Activated T-helper 9 cell treated with anti-CD3 and anti-CD28 coated beads, Interleukin-2, amount 50 U/mL, for 16 hours (primary cell): ENCODE measurements around the gene ACADSB.
A peak's percentile ranks its signal among the peaks of the same experiment; 100 is the strongest.

Experiments used
- DNase-seq: peaks from one replicate; pipeline ENCODE4 v3.0.0-alpha.2; 2020; ENCODE audit warnings: low read depth

ACADSB gene

DNA sequence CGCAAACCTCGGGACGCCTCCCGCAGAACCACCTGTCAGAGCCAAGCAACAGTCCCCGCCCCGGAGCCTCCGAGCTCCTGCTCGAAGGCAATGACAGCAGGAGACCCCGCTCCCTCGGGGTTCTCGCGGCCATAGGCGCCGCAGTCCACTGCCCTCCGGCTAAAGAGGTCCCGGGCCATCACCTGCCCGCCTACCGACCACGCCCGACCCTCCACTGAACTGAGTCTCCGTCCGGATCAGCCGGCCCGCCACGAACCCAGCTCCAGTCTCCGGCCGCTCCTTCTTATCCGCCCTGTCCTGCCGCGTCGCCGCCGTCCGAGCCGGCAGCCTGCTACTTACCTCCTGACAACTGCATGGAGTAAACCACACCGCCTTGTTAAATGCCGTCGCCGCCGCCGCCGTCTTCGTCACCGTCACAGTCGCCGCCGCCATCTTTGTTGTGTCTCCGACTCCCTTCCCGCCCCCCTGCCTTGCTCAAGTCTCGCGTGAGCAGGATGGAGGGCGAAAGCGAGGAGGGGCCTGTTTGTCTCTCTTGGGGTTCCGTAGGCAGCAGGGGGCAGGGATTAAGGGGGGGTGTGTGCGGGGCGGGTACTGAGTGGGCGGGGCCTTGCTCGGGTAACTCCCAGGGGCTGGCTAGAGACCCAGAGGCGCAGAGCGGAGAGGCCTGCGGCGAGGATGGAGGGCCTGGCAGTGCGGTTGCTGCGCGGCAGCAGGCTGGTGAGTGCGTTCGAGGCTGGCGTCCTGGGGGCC, at the start of gene ACADSB, which contains the start of gene IKZF5:
Gene ACADSB (plus strand): TSS at position 652 of the 750 bp plus-strand sequence. CDS start 24 bp downstream, at position 676.
Gene IKZF5 (minus strand): TSS at position 441 of the 750 bp plus-strand sequence. CDS start 10,170 bp downstream, outside the sequence.
- peak; percentile 94 for DNase-seq

DNA sequence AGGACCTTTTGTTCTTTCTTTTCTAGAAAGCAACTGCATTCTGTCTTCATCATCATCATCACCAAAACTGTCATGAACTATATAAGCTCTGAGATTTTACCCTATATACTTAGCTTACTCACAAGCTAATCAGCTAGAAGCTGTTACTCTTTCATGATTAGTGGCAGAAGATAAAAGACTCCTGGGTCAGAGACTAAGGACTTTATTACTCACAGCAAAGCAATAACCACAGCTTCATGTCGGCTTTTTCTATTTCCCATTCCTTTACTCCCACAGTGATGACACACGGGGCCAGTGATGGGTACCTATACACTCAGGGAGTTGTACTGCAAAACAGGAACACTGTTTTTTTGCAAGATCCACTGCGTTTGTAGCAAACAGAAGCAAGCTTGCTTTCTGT, 46.4 kb upstream of the ACADSB start:
- DNase-seq: no peak

DNA sequence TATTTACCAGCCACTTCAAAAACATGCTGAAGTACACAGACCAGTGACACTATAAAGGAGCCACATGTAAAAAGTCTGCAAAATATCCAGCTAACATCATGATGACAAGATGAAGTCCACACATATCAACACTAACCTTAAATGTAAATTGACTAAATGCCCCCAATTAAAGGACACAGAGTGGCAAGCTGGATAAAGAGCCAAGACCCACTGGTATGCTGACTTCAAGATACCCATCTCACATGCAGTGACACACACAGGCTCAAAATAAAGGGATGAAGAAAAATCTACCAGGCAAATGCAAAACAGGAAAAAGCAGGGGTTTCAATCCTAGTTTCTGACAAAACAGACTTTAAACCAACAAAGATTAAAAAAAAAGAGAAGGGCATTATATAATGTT, 41.9 kb upstream of the ACADSB start:
- no peak for DNase-seq

DNA sequence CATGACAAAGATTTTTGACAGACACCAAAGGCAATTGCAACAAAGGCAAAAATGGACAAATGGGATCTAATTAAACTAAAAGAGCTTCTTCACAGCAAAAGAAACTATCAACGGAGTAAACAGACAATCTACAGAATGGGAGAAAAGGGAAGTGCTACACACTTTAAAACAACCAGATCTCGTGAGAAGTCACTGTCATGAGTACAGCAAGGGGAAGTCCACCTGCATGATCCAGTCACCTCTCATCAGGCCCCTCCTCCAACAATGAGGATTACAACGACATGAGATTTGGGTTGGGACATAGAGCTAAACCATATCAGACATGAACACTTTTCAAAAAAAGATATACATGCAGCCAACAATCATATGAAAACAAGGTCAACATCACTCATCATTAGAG, 40.1 kb upstream of the ACADSB start:
- no peak for DNase-seq

DNA sequence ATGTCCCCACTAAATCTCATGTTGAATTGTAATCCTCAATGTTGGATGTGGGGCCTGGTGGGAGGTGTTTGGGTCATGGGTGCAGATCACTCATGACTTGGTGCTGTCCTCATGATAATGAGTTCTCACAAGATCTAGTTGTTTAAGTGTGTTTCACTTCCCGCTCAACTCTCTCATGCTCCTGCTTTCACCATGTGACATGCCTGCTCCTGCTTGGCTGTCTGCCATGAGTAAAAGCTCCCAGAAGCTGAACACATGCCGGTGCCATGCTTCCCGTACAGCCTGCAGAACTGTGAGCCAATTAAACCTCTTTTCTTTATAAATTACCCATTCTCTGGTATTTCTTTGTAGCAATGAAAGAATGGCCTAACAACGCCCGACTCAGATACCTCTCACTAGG, 34.8 kb upstream of the ACADSB start:
- DNase-seq: no peak

DNA sequence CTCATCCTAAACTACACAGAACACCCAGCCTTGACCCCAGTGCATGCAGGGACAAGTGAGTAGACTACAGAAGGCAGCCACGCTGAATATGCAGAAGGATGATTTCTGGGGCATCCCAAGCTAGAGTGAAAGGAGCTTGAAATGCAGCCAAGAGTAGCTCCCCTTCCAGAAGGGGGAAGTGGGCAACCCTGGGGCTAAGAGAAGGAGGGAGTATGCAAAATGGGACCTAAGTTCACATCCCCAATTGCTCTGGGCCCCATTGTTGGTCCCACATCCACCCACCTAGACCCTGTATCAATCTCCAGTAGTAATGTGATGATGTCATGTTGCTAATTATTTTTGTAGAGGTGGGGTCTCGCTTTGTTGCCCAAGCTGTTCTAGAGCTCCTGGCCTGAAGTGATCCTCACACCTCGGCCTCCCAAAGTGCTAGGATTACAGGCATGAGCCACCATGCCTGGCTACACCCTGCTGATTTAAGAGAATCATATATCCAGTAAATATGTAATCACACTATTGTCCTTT, 34.2 kb upstream of the ACADSB start:
- DNase-seq: no peak

DNA sequence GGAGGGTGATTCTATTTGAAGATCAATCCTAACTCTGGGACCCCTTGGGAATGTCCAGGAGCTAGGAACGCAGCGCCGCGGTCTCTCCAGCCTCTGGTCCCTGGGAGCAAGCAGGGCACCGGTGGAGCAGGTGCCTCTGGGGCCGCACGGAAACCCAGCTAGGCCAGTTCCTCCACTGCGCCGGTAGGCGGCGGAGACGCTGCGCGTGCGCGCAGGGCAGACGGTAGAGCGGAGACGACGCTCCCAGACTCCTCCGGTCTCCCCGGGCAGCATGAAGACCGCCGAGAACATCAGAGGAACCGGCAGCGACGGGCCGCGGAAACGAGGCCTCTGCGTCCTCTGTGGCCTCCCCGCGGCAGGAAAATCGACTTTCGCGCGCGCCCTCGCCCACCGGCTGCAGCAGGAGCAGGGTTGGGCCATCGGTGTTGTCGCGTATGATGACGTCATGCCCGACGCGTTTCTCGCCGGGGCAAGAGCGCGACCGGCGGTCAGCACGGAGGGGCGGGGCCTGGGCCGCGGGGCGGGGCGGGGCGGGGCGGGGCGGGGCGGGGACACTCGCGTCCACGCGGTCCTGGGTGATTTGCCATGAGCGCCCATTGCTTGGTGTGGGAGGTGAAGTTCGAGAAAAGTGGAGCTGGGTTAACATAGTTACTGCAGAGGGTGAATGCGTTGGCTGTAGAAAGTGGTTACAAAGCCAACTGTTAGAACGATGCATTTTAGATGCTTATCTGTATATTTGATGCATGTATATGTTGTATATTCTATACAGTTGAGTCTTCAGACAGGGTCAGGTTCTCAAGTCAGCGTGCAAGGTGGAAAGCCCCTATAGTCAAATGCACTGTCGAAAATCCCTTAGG, 28.4 kb upstream of the ACADSB start, which contains the start of gene PSTK:
Gene PSTK (plus strand): TSS at position 193 of the 857 bp plus-strand sequence. CDS start 79 bp downstream, at position 272.
- peak; percentile 84 for DNase-seq

DNA sequence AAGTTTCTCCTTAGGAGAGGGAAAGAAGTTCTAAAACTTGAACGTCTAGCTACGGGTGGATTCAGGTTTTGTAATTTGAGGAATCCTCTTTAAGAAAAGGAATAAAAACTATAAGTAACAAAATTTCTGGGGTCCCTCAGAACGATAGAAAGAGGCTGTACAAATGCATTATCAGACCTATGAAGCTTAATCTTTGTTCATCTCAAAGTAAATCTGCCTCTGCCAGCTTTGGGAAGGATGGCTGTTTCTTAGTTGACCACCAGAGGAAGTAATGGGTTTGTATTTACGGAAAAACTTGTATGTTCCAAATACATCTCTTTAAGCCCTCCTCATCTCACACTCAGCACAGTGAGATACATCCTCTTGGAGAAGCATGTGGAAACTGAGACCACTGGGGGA, 27.7 kb upstream of the ACADSB start:
- no peak for DNase-seq

DNA sequence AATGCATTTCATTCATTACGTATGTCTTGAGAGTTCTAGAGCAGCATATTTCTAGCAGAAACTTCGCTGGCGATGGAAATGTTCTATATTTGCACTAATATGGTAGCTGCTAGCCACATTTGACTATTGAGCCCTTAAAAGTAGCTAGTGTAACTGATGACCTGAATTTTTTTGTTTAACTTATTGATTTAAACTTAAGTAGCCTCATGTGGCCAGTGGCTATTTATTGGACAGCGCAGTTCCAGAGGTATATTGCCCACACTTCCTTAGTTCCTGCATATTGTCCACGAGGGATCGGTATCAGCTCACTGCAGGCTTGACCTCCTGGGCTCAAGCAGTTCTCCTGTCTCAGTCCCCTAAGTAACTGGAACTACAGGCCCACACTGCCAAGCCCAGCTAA, 24.9 kb upstream of the ACADSB start:
- no peak for DNase-seq

DNA sequence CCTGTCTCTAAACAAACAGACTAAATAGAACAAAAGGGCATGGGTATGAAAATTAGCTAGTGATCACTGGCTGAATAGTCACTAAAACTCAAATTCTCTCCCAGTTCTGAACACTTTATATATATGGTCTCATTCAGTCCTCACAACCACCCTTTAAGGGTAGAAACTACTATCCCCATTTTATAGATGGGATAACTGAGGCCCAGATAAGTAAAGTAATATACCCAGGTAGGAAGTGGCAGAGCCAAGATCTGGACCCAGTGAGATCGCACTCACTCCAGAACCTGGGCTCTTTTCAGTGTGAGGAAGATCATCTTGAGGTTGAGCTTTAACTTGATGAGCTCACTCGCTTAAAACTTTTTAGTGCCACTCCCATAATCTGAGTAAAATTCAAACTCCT, 24.1 kb upstream of the ACADSB start:
- DNase-seq: no peak

DNA sequence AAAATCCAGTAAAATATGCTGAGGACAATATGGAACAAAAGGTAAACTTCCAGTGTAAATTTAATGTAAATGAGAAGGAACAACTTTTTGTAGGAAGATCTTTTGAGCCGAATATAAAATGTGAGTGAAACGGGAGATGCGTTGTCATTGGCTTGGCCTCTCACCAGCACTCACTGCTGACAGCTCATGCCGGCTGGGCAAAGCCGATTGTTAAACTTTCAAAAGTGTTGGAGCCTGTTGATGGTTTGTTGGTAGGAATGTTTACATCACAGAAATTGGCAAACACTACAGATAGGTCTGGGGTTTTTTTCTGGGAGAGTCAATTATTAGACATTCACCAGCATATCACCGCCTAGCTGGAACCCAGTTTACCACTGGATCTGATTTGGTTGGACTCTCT, 22.5 kb upstream of the ACADSB start:
- no peak for DNase-seq

DNA sequence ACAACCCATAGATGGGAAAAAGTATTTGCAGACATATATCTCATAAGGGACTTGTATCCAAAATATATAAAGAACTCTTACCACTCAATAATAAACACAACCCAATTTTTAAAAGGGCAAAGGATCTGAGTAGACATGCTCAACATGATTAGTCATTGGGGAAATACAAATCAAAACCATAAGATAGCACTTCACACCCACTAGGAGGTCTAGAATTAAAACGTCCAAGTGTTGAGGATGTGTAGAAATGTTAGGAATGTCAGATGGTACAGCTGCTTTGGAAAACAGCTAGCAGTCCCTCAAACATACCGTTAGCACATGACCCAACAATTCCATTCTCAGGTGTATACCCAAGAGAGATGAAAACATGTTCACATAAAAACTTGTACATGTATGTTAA, 20.3 kb upstream of the ACADSB start:
- no peak for DNase-seq

DNA sequence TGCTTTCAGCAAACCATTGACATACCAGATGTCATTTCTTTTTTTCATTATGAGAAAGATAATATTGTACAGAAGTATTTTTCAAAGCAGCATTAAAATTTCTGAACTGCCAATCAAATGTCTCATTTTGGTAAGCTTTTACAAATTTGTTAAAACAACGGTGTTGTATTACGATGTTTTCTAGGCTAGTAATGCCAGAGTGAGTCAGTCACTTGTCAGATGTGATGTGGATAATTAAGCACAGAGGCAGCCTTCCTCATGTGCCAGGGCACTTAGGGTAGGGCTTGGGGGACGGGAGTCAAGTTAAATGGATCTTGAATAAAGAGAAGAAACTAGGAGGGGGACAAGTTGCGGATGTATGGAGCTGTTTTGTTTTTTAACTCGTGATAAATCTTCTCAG, 18.5 kb upstream of the ACADSB start:
- DNase-seq: no peak

DNA sequence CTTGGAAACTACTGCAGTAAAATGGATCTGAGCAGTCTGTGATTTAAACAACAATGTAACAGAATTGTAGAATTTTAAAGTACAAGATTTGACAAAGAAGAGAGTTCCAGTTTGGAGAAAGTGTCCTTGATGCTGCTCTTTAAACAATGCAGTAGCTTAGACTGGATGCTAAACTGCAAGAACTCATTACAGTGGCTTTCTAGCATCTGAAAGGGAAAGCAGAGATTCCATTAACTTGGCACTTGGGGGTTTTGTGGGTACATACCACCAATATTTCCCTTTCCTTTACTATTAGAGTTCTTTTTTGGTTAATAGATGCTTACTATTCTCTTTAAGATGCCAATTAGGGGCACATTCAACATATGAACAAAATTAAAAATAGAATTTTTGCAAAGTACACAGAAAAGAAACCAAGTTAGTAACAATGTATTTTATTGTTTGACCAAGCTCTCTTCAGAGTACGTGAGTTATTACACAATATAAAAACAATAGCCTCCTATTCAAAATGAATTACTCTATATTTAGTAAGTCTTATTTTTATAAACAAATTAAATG, 16.7 kb upstream of the ACADSB start:
- no peak for DNase-seq

DNA sequence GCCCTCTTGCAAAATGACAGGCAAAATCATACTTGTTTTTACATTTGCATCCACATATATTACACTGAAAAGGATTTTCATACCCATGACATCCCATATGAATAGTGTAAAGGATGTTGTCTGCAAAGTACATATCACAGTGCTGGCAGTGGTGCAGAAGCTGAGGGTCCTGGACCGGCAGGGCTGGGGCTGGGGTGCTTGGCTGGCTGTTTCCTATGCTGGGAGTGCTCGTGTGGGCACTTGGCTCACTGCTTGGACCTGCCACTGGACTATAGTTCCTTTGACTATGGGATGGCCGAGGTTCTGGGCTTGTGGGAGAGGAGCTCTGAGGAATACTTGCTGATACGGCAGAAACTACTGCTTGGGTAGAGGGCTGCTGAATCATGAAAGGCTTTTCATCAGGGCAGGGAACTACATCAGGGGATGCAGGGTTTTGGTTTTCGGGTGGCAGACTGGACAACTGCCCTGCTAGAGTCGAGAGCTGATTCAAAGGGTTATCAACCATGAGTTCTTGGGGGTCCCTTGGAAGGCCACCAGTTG, 14.9 kb upstream of the ACADSB start:
- DNase-seq: no peak

DNA sequence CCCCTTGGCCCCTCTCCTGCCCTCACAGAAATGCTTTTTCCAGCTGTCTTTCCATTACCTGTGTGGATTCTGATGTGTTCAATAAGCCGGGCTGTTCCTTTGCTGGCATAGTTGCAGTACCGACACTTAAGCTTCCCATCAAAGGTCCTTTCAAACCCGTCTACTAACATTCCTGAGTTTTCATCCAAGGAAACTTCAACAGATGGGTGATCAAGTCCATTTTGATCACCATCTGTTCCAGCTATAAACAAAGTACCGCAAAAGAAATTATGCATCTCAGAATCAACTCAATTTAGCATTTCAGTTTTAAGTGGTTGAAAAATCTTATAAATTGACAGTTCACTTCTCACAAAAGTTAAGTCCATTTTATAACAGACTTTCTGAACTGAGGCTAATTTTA, 12.9 kb upstream of the ACADSB start:
- DNase-seq: no peak

DNA sequence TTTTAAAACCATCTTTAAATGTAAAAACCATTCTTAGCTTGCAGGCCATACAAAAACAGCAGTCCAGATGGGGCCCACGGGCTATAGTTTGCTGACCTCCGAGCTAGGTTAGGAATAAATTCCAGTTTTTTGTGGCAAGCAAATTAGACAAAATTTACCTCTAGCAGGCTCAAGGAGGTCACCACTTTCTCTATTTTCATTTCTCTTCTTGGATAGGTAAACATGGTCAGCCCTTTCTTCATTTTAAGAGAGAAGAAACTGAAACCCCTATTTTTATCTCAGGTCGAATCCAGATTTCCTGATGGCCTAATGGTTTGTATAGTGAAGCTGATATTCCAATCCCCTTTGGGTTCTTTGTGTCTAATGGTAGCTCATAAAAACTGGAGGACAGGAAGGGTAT, 10.9 kb upstream of the ACADSB start:
- DNase-seq: no peak

DNA sequence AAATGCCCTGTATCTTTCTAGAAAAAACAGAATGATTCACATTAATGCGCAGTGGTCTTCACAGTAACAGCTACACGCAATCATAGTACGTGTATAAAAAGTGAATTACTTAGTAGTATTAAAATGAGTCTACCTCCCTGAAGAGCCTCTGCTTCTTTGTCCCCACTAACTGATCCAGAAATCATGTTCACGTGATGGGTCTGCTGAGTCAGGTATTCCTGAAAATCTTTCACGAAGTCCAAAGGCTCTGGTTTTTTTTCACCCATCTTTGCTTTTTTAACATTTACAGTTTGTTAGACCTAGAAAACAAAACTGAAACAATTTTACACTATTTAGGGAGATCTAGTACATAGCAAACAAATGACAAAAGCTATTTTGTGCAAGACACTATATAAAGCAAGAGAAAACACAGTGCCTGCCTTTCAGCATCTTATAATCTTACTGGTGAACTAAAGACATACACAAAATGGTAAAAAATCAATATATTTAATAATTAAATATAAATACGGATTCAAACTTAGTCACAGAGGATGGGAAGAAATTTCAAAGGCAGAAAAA, 10.4 kb upstream of the ACADSB start:
- DNase-seq: no peak

DNA sequence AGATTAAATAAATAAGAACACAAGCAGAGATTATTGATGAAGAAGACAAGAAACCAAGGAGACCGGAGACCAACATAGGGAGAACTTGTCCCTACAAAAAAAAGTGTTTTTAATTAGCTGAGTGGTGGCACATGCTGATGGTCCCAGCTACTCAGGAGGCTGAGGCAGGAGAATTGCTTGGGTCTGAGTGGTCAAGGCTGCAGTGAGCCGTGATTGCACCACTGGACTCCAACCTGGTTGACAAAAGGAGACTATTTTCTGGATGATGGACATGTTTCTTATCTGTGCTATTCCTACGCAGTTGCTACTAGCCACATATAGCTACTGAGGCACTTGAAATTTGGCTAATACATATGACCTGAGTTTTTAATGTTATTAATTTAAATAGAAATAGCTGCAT, 9.9 kb upstream of the ACADSB start:
- no peak for DNase-seq

DNA sequence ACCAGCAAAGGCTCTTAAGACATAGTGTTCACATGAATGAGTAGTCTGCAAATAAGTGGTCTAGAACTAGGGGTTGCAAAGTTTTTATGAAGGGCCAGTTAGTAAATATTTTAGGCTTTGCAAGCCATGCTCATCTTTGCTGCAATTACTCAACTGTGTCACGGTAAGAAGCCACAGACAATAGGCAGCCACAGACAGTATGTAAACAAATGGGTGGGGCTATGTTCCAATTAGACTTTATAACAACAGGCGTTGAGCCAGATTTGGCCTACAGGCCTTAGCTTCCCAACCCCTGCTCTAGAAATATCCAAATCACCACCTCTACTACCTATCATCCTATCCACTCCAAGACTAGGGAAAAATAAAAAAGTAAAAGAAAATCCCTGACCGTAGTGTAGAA, 9.5 kb upstream of the ACADSB start:
- no peak for DNase-seq

DNA sequence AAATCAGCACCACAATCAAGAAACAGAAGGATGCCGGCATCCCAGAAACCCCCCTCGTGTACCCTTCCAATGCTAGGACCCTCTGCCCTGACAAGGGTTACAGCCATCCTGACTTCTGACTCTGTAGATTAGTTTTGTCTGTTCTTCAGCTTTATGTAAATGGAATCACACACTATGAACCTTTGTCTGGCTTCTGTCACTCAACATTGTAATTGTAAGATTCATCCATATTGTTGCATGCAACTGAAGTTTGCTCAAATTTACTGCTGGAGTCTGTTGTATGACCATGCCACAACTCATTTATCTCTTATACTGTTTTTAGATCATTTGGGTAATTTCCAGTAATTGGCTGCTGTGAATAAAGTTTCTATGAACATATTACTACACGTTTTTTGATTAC, 8.7 kb upstream of the ACADSB start:
- DNase-seq: no peak

DNA sequence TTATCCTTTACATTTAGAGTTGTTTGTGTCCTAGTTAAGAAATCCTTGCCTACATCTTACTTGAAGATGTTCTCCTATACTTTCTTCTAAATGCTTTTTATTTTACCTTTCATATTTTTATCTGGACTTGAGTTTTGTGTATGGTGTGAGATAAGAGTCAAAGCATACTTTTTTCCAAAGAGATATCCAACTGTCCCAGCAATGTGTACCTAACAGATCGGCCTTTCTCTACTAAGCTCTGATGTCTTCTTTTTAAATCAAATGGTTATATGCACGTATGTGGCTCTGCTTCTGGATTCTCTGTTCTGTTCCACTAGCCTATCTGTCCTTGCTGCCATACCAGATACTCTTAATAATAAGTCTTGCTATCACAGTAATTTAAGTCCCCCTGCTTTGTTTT, 7.4 kb upstream of the ACADSB start:
- no peak for DNase-seq
